WTC11 (cell line): Measurements from ENCODE around the gene FAM89B. TPM values are rescaled to one million over a fixed set of nuclear protein-coding genes. Genes with fewer than 3 reads are reported as not detected.

Experiments used
- ATAC-seq: fragments of 200-7000 bp; cut with Tn5 transposase; 2 replicates; pipeline ENCODE4 v1.10.0; 2021; ENCODE audit warnings: mild to moderate bottlenecking, moderate library complexity
- CTCF ChIA-PET: fragments of 300-600 bp; sonication (Branson Sonifier 250); formaldehyde crosslinking; loops from one replicate; lab custom pipeline; 2021; ENCODE audit warnings: antibody characterized with exemption; lab: Charles Lee
- POLR2A ChIA-PET: fragments of 350-600 bp; sonication (Branson Sonifier 250); formaldehyde crosslinking; loops from one replicate; lab custom pipeline; 2021; ENCODE audit warnings: antibody characterized with exemption; lab: Charles Lee
- DNase-seq: peaks from one replicate; pipeline ENCODE4 v3.0.0; 2021; ENCODE audit warnings: low spot score
- H3K27ac Mint-ChIP-seq: 2 replicates; pipeline ENCODE4 v1.8.0; 2021; ENCODE audit warnings: mixed read lengths
- H3K27me3 Mint-ChIP-seq: 2 replicates; pipeline ENCODE4 v1.8.0; 2021; ENCODE audit warnings: low read depth, mild to moderate bottlenecking, moderate library complexity, mixed read lengths
- H3K36me3 Mint-ChIP-seq: 2 replicates; pipeline ENCODE4 v1.8.0; 2021; ENCODE audit warnings: mixed read lengths
- H3K4me1 Mint-ChIP-seq: 2 replicates; pipeline ENCODE4 v1.8.0; 2022; ENCODE audit warnings: mixed read lengths
- H3K4me3 Mint-ChIP-seq: 2 replicates; pipeline ENCODE4 v1.8.0; 2021; ENCODE audit warnings: mild to moderate bottlenecking, moderate library complexity, mixed read lengths
- H3K9me3 Mint-ChIP-seq: 2 replicates; pipeline ENCODE4 v1.8.0; 2021; ENCODE audit warnings: mixed read lengths
- FOXP1 ChIP-seq: sonication (generic); formaldehyde crosslinking; IDR thresholded peaks from 2 replicates; pipeline ENCODE4 v1.8.0; 2022; ENCODE audit warnings: missing genetic modification reagents, mild to moderate bottlenecking, moderate library complexity, borderline replicate concordance
- NFATC4 ChIP-seq: fragments of 250-450 bp; sonication (Bioruptor Pico); IDR thresholded peaks from 2 replicates; pipeline ENCODE4 v1.9.0; 2021; ENCODE audit warnings: mild to moderate bottlenecking
- NFE2L1 ChIP-seq: sonication (generic); formaldehyde crosslinking; IDR thresholded peaks from 2 replicates; pipeline ENCODE4 v1.8.1; 2023; ENCODE audit warnings: missing genetic modification reagents
- ZNF317 ChIP-seq: sonication (generic); formaldehyde crosslinking; IDR thresholded peaks from 2 replicates; pipeline ENCODE4 v1.8.1; 2023; ENCODE audit warnings: low read depth, mild to moderate bottlenecking, moderate library complexity, missing genetic modification reagents, borderline replicate concordance
- ZNF396 ChIP-seq: fragments of 250-450 bp; sonication (Bioruptor Pico); IDR thresholded peaks from 2 replicates; pipeline ENCODE4 v1.8.0; 2021; ENCODE audit warnings: mild to moderate bottlenecking, moderate library complexity, borderline replicate concordance
- total RNA-seq: library from RNA; stranded (reverse); gene quantifications from 3 replicates; pipeline ENCODE4 v1.2.3, GENCODE V29; 2021
- TF ChIP-seq, protein P1 (sequence below): fragments of 250-450 bp; sonication (Bioruptor Pico); conservative IDR thresholded peaks from 2 replicates; pipeline ENCODE4 v1.9.0; 2021; ENCODE audit warnings: mild to moderate bottlenecking
- TF ChIP-seq, protein P2 (sequence below): sonication (generic); formaldehyde crosslinking; IDR thresholded peaks from 2 replicates; pipeline ENCODE4 v1.8.0; 2022; ENCODE audit warnings: missing genetic modification reagents
- TF ChIP-seq, protein P3 (sequence below): fragments of 250-450 bp; sonication (Bioruptor Pico); IDR thresholded peaks from 2 replicates; pipeline ENCODE4 v1.9.0; 2021; ENCODE audit warnings: moderate library complexity, mild to moderate bottlenecking, inconsistent platforms, borderline replicate concordance
- TF ChIP-seq, protein P4 (sequence below): sonication (generic); formaldehyde crosslinking; IDR thresholded peaks from 2 replicates; pipeline ENCODE4 v1.8.1; 2022; ENCODE audit warnings: mild to moderate bottlenecking, moderate library complexity, missing genetic modification reagents
- TF ChIP-seq, protein P5 (sequence below): sonication (generic); formaldehyde crosslinking; IDR thresholded peaks from 2 replicates; pipeline ENCODE4 v1.8.0; 2023; ENCODE audit warnings: missing genetic modification reagents, mild to moderate bottlenecking, borderline replicate concordance
- TF ChIP-seq, protein P6 (sequence below): fragments of 250-450 bp; sonication (Bioruptor Pico); IDR thresholded peaks from 2 replicates; pipeline ENCODE4 v1.9.0; 2021; ENCODE audit warnings: mild to moderate bottlenecking, borderline replicate concordance
- TF ChIP-seq, protein P7 (sequence below): sonication (generic); formaldehyde crosslinking; IDR thresholded peaks from 2 replicates; pipeline ENCODE4 v1.8.1; 2022; ENCODE audit warnings: mild to moderate bottlenecking, missing genetic modification reagents, moderate library complexity, borderline replicate concordance

The FAM89B gene
- total RNA-seq, 1 experiment from 2014 or later = 13.3 TPM

DNA sequence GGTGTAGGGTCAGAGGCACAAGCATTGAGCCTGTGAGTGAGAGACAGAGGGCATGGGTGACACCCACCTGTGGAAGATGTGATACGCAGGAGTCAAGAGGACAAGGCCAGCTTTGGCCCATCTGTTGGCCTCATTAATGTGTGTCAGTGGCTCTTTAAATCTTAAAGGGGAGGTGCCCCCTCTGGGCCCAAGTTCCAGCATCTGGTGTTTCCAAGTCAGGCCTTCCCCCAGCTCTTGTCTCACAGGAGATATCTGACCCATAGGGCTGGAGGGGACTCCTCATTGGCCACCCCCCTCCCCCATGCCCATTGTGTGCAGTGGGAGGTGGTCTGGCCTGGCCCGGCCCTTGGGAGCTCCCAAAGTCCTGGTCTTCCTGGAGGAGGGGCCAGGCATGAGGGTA lies 14.3 kb downstream of the FAM89B start:
- ChIA-PET POLR2A (interaction anchor here (1.2 to 1.7 kb wide), 4 partner anchors 11 to 26 kb away, joined by 3 to 6 read pairs (median 4); partner anchors contain the start of genes EHBP1L1, FAM89B and ZNRD2), CTCF (interaction anchor here (0.7 to 13.8 kb wide), 11 partner anchors 7 to 51 kb away, joined by 3 to 311 read pairs (median 6); partner anchors contain the start of genes FAM89B, MAP3K11, PCNX3 and SIPA1)
- TF ChIP-seq, protein P1, sequence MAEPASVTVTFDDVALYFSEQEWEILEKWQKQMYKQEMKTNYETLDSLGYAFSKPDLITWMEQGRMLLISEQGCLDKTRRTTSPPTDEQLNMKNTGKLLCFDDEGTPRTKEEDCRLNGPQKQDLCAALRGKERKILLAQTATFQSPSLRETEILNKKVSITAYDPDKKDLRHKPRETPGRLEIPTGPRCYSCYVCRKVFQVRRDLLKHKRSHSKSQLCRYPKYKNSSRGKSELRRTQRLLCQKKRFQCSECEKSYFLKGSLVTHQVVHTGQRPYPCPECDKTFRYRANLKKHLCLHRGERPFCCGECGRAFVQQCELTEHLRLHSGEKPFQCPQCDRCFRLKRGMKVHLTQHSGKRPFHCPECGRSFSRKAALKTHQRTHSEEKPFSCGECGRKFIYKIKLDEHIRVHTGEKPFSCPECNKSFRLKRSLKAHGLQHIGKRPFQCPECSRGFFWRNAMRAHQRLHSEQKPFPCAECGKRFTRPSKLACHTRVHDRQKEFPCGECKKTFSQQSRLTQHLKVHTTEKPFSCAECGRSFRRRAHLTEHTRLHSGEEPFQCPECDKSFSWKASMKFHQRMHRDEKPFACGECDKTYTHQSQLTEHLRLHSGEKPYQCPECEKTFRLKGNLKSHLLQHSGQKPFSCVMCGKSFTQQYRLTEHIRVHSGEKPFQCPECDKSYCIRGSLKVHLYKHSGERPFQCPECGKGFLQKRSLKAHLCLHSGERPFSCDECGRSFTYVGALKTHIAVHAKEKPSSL (CRISPR knock-in tag) = no peak
- TF ChIP-seq, protein P2, sequence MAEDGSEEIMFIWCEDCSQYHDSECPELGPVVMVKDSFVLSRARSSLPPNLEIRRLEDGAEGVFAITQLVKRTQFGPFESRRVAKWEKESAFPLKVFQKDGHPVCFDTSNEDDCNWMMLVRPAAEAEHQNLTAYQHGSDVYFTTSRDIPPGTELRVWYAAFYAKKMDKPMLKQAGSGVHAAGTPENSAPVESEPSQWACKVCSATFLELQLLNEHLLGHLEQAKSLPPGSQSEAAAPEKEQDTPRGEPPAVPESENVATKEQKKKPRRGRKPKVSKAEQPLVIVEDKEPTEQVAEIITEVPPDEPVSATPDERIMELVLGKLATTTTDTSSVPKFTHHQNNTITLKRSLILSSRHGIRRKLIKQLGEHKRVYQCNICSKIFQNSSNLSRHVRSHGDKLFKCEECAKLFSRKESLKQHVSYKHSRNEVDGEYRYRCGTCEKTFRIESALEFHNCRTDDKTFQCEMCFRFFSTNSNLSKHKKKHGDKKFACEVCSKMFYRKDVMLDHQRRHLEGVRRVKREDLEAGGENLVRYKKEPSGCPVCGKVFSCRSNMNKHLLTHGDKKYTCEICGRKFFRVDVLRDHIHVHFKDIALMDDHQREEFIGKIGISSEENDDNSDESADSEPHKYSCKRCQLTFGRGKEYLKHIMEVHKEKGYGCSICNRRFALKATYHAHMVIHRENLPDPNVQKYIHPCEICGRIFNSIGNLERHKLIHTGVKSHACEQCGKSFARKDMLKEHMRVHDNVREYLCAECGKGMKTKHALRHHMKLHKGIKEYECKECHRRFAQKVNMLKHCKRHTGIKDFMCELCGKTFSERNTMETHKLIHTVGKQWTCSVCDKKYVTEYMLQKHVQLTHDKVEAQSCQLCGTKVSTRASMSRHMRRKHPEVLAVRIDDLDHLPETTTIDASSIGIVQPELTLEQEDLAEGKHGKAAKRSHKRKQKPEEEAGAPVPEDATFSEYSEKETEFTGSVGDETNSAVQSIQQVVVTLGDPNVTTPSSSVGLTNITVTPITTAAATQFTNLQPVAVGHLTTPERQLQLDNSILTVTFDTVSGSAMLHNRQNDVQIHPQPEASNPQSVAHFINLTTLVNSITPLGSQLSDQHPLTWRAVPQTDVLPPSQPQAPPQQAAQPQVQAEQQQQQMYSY (CRISPR knock-in tag) = no peak
- TF ChIP-seq, protein P3, sequence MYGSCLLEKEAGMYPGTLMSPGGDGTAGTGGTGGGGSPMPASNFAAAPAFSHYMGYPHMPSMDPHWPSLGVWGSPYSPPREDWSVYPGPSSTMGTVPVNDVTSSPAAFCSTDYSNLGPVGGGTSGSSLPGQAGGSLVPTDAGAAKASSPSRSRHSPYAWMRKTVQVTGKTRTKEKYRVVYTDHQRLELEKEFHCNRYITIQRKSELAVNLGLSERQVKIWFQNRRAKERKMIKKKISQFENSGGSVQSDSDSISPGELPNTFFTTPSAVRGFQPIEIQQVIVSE = no peak
- TF ChIP-seq, protein P4, sequence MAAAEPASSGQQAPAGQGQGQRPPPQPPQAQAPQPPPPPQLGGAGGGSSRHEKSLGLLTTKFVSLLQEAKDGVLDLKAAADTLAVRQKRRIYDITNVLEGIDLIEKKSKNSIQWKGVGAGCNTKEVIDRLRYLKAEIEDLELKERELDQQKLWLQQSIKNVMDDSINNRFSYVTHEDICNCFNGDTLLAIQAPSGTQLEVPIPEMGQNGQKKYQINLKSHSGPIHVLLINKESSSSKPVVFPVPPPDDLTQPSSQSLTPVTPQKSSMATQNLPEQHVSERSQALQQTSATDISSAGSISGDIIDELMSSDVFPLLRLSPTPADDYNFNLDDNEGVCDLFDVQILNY (CRISPR knock-in tag) = no peak
- TF ChIP-seq, protein P5, sequence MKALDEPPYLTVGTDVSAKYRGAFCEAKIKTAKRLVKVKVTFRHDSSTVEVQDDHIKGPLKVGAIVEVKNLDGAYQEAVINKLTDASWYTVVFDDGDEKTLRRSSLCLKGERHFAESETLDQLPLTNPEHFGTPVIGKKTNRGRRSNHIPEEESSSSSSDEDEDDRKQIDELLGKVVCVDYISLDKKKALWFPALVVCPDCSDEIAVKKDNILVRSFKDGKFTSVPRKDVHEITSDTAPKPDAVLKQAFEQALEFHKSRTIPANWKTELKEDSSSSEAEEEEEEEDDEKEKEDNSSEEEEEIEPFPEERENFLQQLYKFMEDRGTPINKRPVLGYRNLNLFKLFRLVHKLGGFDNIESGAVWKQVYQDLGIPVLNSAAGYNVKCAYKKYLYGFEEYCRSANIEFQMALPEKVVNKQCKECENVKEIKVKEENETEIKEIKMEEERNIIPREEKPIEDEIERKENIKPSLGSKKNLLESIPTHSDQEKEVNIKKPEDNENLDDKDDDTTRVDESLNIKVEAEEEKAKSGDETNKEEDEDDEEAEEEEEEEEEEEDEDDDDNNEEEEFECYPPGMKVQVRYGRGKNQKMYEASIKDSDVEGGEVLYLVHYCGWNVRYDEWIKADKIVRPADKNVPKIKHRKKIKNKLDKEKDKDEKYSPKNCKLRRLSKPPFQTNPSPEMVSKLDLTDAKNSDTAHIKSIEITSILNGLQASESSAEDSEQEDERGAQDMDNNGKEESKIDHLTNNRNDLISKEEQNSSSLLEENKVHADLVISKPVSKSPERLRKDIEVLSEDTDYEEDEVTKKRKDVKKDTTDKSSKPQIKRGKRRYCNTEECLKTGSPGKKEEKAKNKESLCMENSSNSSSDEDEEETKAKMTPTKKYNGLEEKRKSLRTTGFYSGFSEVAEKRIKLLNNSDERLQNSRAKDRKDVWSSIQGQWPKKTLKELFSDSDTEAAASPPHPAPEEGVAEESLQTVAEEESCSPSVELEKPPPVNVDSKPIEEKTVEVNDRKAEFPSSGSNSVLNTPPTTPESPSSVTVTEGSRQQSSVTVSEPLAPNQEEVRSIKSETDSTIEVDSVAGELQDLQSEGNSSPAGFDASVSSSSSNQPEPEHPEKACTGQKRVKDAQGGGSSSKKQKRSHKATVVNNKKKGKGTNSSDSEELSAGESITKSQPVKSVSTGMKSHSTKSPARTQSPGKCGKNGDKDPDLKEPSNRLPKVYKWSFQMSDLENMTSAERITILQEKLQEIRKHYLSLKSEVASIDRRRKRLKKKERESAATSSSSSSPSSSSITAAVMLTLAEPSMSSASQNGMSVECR (CRISPR knock-in tag) = no peak
- Mint-ChIP-seq H3K27me3 (peaks cover 82% of the 10 kb centered on the region), H3K4me1 (peaks cover 30% of the 10 kb centered on the region), H3K4me3 (no peak overlapping the region), H3K36me3 (no peaks in the 10 kb centered on the region), H3K9me3 (no peaks in the 10 kb centered on the region), H3K27ac (no peak overlapping the region; the same call in 1 of the 2 replicates)
- peak; percentile 55 for ATAC-seq
- peak; percentile 55 for DNase-seq

DNA sequence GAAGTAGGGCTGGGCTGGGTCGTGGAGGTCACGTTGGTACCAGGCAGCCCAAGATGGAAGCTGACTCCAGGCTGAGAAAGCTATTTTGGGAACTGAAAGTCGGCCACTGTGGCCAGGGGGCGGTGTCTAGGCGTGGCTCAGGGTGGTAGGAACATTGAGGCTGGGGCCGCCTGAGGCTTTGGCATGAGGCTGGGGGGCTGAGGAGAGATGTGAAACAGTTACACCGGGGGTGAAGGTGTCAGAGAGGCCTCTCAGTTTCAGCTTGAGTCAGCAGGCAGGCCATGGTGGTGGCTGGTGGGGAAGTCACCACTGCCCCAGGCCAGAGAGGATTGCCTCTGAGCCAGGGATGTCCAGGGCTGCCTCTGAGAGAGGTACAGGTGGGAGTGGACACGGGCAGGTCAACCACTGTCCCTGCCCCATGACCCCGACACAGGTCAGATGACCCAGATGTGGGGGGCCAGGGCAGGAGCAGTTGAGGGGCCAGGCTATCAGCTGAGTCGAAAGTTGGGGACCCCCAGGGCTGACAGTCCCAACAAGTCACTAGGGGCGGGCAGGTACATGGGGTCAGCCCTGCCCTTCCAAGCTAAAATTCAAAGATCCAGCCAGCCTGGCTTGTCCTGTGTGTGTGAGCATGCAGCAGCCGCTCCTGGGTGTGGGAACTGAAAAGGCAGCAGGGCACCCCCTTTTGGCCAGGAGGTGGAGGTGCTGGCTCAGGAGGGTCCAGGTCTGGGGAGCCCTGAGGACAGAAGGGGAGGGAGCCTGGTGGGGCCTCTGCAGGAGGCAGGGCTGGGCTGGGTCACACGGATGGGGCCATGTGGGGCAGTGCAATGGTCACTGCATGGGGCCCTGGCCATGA lies 16.1 kb downstream of the FAM89B start:
- peak; percentile 49 for ATAC-seq
- H3K4me1 Mint-ChIP-seq = peaks cover 37% of the 10 kb centered on the region
- H3K9me3 Mint-ChIP-seq = no peaks in the 10 kb centered on the region
- CTCF ChIA-PET = interaction anchor here (0.5 to 13.8 kb wide), 17 partner anchors 11 to 1785 kb away, joined by 3 to 311 read pairs (median 5); partner anchors contain the start of genes CLCF1, EHBP1L1, FAM89B and LTBP3
- POLR2A ChIA-PET = interaction anchor here (0.6 kb wide), 1 partner anchor 38 kb away, joined by 3 read pairs; no protein-coding TSS in a partner anchor
- peak; percentile 80 for DNase-seq
- H3K27me3 Mint-ChIP-seq = peaks cover 77% of the 10 kb centered on the region
- H3K27ac Mint-ChIP-seq = 0 out of 2 replicates have a peak overlapping the region, but pooled peaks have one; percentile 19
- no peaks in the 10 kb centered on the region for H3K36me3 Mint-ChIP-seq
- no peak overlapping the region for H3K4me3 Mint-ChIP-seq
- TF ChIP-seq, protein P6, sequence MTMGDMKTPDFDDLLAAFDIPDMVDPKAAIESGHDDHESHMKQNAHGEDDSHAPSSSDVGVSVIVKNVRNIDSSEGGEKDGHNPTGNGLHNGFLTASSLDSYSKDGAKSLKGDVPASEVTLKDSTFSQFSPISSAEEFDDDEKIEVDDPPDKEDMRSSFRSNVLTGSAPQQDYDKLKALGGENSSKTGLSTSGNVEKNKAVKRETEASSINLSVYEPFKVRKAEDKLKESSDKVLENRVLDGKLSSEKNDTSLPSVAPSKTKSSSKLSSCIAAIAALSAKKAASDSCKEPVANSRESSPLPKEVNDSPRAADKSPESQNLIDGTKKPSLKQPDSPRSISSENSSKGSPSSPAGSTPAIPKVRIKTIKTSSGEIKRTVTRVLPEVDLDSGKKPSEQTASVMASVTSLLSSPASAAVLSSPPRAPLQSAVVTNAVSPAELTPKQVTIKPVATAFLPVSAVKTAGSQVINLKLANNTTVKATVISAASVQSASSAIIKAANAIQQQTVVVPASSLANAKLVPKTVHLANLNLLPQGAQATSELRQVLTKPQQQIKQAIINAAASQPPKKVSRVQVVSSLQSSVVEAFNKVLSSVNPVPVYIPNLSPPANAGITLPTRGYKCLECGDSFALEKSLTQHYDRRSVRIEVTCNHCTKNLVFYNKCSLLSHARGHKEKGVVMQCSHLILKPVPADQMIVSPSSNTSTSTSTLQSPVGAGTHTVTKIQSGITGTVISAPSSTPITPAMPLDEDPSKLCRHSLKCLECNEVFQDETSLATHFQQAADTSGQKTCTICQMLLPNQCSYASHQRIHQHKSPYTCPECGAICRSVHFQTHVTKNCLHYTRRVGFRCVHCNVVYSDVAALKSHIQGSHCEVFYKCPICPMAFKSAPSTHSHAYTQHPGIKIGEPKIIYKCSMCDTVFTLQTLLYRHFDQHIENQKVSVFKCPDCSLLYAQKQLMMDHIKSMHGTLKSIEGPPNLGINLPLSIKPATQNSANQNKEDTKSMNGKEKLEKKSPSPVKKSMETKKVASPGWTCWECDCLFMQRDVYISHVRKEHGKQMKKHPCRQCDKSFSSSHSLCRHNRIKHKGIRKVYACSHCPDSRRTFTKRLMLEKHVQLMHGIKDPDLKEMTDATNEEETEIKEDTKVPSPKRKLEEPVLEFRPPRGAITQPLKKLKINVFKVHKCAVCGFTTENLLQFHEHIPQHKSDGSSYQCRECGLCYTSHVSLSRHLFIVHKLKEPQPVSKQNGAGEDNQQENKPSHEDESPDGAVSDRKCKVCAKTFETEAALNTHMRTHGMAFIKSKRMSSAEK (CRISPR knock-in tag) = no peak
- TF ChIP-seq NFATC4 (CRISPR knock-in tag) (no peak), NFE2L1 (no peak), ZNF396 (no peak), ZNF317 (CRISPR knock-in tag) (no peak), FOXP1 (CRISPR knock-in tag) (peak; percentile 17; the same call in 1 of the 2 replicates)
- TF ChIP-seq, protein P7, sequence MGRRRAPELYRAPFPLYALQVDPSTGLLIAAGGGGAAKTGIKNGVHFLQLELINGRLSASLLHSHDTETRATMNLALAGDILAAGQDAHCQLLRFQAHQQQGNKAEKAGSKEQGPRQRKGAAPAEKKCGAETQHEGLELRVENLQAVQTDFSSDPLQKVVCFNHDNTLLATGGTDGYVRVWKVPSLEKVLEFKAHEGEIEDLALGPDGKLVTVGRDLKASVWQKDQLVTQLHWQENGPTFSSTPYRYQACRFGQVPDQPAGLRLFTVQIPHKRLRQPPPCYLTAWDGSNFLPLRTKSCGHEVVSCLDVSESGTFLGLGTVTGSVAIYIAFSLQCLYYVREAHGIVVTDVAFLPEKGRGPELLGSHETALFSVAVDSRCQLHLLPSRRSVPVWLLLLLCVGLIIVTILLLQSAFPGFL (CRISPR knock-in tag) = no peak
